Inferior parietal cortex (tissue), 1 donor: ENCODE measurements around the gene CELF4.

ENCODE experiments used
- DNase-seq: peaks from one replicate; pipeline ENCODE4 v3.0.0-alpha.2; 2016; ENCODE audit errors: extremely low spot score

Gene CELF4

DNA sequence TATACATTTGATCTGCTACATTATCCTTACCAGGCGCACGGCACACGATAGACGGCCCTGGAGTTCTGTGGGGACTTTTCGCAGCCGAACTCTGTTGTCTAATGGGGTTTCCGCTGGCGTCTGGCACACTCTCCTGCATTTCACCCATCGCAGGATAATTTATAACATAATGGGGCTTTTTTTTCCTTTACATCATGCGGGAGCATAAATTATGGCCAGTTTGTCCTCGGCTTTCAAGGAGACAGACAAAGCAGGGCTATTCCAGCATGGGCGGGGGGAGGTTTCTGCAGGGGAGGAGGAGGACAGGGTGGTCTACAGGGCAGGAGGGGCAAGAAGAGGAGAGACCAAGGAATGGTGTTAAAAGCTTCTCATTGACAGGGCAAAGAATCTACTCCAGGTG, 279.8 kb downstream of the CELF4 start:
- no peak for DNase-seq

DNA sequence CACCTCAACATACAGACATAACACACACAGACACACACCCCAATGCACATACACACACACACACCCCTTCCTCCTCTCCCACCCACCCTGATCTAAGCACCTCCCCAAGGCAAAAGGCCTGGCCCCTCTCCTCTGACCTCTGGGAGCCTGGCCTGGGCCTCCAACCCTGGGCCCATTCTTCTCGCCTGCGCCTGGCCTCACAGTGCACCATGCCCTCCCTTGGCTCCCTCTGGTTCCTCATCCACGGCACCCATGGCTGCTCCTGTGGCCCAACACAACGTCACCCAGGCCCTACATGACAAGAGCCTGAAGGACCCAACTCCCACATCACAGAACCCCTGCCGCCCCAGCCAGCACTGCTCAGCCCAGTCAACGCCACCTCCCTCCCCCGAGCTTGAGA, 281.3 kb downstream of the CELF4 start:
- no peak for DNase-seq

DNA sequence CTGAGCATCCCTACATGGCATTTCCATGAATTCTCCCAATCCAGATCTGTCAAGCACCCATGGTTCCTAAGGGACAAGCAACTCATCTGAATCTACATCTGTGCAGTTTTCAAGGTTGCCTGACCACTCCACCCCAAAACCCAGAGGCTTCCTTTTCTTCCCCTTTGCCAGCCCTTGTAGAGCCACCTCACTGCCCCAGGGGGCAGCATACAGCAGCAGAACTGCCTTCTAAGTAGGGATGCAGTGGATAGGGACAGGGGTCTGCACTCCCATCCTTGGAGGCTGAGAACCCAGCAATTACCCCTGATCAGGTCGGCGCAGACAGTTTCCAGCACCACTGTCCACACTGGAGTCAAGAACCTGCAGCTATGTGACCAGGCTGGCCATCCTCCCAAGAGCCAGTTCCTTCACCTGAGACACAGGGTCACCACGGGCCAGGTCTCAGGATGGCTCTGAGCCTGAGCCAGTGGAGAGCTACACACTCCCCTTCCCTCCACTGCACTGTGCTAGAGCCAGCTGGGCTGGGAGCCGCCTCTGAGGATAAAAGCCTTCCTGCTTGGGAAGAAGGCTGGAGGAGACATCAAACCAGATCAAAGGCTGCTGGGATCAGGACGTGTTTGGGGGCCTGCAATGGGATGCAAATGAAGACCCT, 283.1 kb downstream of the CELF4 start:
- DNase-seq = no peak

DNA sequence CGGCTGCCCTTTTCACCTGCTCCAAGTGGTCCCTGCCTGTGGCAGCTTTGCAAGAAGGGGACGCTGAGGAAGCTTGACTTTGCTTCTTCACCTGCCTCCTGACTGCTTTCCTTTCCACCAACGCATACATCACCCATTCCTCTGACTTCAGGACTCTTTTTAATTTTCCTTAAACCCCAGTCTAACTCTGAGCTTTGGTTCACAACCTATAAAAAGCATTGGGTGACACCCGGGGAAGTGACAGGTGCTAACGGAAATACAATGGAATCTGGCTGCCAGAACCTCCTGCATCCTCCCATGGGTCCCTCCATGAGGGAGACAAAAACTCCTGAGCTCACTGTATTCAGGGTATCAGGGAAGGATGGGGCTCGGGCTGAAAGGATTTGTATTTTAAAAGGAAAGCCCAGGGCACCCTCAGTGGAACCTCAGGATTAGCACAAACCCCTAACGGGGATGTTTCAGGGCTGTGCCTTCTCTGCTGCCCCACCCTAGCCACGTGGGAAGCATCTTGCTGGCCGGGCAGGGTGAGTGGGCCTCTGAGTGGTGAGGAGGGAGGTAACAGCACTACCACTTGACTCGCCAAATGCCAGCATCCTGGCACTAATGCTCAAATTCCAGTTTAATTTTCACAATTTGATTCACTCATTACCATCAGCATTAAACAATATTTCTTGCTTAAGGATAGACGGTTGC, 284.8 kb downstream of the CELF4 start:
- no peak for DNase-seq

GRCh38 chr18:37277804-37278203, 287.8 kb downstream of the CELF4 start:
- DNase-seq = no peak

DNA sequence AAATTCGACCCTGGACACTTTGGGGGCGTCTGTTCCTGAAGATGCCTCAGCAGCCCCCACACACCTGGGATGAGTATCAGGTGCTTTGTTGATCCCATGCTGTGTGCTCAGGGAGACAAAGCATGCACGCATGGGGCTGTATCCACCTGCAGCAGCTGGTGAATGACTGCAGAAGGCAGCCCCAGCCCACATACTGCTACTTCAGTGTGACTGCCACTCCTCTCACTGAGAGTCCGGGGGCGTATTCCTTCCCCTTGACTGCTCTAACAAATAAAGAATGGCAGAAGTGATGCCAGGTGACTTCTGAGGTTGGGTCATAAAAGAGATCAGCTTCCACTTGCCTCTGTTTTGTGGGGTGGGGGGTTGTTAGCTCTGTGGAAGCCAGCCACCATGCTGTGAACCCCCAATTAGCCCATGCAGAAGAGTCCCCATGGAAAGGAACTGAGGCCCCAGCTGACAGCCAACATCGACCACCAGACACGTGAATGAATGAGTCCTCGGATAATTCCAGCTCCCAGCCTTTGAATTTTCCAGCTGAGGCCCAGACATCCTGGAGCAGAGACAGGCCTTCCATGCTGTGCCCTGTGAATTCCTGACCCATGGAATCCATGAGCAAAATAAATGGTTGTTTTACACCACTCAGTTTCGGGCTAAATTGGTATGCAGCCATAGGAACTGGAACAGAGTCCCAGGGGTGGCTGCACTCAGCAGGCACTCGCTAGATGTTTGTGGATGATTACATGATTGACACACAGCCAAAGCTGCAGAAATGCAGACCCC, 289.3 kb downstream of the CELF4 start:
- DNase-seq = no peak

DNA sequence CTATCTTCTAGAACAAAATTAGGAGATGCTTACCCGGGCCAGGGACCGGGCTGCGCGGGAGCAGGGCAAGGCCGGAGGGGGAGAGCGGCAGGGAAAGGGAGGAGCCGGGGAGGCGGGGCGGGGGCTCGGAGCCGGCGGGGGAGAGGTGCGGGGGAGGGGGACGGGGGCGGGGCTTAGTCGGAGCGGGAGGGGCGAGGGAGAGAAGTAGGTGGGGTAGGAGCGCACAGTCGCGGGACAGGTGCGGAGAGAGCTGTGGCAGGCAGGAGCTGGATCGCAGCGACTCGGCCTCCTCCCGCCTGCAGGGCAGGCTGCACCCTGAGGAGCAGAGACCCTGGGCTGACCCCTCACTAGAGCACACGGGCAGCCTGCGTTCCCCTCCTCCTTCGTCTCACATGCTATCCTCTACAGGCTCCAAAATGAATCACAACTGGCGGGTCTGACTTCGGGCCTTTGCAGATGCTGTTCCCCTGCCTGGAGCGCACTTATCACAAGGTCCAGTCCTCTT, 290.3 kb downstream of the CELF4 start:
- DNase-seq = no peak

DNA sequence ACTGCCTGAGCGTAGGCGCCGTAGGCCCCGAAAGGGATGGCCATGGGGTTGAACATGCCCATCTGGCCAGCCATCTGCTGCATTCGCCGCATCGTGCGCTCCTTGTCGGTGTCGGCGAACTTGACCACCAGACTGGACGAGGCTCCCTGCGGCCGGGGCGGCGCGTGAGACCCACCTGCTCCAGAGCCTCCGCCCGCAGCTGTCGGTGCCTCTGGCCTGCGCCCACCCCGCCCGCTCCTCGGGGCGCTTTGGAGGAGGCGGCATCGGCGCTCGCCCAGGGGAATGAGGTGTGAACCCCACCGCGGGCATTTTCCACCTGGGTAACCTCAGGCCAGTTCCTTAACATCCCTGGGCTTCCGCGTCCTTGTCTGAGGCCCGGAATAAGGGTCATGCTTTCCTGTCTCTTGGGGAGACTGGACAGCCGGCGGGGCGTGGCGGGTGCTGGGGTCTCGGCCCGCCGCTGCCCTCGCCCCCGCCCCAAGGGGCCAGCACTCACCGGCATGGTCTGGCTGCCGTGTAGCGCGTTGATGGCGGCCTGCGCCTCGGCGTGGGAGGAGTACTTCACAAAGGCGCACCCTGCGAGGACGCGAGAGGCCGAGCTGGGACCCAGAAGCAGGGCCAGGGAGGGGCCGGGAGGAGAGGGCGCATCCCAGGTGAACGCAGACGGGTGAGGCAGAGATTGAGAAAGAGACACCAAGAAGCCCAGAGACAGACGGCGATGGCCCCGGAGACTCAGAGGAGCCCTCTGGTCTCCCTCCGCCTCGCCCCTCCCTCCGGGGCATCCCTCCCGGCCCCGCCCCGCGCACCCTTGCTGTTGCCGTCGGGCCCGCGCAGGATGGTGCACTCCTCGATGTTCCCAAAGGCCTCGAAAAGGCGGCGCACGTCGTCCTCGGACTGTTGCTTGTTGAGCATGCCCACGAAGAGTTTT, 291.0 kb downstream of the CELF4 start:
- no peak for DNase-seq

DNA sequence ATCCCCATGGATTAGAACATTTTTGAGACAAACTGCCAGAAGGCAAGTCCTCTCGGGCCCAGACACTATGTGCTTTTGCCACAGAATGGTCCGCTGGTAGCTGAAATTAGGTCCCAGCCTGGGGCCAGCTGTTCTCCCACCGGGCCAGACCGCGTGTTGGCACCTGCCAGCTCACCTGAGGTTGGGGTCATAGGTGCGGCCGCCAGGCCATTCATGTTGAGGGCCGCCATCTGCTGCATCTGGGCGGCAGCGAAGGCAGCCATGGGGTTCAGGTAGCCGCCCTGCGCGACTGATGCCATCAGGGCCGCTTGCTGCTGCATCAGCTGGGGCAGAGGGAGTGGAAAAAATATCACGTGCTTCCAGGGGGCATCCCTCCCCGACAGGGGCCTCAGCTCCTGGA, 292.8 kb downstream of the CELF4 start:
- no peak for DNase-seq

- no peak for DNase-seq
Observed at GRCh38 chr18:37272226-37272625, 293.4 kb downstream of the CELF4 start.

GRCh38 chr18:37270666-37271052, 294.9 kb downstream of the CELF4 start:
- DNase-seq = no peak

- no peak for DNase-seq
Observed at GRCh38 chr18:37270038-37270665, 295.4 kb downstream of the CELF4 start.

DNA sequence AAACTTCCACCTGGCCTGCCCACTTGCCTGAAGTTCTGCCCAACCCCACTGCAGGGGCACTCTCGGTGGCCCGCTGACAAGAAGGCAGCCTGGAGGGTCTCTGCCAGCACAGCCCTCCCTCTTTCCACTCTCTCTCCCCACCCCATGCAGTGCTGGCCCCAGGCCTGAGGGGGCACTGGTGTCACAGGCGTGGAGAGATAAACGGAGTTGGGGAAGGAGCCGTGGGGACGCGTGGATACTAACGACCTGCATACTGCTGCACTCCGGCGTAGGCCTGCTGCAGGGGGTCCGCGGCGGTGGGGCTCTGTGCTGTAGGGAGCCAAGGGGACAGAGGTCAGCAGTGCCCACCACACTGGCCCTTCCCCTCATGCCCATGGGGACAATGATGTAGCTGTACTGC, 299.3 kb downstream of the CELF4 start:
- DNase-seq = no peak

- DNase-seq = no peak
Observed at GRCh38 chr18:37265382-37265781, 300.2 kb downstream of the CELF4 start.

DNA sequence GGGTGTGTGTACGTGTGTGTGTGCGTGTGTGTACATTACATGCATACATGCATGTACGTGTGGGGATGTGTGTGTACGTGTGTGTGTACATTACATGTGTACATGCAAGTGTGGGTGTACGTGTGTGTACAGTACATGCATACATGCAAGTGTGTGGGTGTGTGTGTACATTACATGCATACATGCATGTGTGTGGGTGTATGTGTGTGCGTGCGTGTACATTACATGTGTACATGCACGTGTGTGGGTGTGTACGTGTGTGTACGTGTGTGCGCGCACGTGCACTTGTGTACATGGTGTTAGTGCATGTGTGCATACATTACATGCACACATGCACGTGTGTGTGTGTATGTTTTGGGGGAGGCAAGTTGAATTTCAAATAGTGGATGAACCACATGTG, 300.6 kb downstream of the CELF4 start:
- no peak for DNase-seq

GRCh38 chr18:37261988-37262387, 303.6 kb downstream of the CELF4 start:
- DNase-seq = no peak

DNA sequence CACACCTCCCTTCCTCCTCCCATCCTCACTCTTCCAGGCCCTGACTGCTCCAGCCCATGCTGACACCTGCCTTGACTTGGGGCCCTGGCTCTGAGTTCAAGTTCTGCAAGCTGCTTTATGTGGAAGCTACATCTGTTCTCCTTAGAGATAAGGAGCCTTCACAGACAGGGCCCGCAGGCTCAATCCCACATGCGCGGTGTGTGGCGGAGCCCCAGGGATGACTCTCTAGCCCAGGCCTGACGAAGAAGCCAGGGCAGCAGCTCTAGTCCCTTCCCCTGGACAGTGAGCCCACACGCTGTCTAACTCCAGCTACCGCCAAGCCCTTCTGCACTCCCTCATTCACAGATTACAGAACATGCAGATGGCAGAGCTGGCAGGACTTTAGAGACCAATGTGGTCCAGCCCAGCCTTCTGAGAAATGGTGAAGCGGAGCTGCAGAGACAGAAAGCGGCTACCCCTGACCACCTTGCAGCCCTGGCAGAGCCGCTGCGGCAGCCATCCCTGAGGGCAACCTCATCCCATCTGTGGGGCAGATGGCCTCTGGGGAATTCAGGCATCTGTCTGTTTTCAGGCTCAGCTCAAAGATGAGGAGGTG, 304.3 kb downstream of the CELF4 start:
- DNase-seq = no peak

DNA sequence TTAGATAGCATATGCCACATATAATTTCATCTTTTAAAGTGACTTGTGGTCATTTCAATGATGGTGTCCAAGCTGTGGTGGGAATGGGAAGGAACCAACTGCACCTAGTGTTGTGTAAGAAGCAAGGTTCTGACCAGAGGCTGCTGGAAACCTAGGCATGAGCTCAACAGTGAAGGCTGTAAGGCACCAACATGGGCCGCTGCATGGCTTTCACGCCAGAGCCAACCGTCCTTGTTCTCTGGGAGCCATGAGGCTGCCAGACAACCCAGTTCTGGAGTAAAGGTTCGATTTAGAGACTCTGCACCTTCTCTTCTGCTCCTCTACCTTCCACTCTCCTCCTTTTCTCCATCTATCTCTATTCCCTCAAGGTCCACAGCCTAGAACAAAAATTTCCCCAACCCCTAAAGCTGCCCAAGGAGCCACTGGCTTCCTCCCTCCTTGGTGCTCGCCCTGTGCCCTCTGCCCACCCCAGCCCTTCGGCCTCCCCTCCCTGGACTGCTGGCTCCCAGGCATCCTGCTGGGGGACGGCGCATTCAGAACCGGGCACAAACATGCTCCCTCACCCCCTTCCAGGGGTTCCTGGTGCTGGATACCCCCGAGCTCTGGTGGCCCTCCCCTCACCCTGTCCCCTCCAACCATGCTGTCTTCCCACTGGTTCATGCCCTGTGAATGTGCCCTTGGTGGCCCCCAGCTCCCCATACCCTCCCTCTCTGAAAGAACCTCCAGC, 305.1 kb downstream of the CELF4 start:
- DNase-seq = no peak

DNA sequence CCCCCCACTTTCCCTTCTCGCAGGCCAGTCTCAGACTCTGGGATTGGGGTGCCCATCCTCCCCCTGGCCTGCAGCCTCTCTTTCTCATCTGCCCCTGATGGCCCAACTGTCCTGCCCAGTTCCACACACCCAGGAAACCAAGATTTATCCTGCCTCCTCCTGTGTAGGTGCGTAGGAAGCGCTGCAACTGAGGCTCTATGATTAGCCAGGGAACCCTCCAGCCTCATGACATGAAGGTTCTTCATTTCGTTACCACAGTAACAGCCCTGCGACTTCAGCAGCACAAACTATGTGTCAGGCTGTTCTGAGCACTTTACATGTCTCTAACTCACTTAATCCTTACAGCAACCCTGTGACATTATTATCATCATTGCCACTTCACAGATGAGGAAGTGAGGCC, 305.9 kb downstream of the CELF4 start:
- DNase-seq = no peak

DNA sequence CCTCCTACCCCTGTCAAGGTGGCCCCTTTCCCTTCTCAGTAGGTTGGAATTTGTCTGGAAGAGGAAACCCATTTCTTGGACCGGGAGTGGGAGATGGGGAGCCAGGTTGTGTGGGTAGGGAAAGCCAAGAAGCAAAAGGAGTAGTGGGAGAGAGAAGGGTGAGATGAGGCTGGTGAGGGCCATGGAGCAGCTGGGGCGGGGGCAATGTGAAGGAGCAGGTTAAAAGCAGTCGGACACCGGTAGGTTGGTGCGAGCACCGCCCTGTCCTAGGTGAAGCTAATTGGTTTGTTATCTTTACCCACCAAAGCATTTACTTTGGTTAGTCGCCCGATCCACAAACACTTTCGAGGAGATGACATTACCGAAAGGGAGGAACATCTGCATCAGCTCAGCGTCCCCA, 306.8 kb downstream of the CELF4 start:
- DNase-seq = no peak
